ENCODE measurements around the gene KCNJ4.

Gene KCNJ4

DNA sequence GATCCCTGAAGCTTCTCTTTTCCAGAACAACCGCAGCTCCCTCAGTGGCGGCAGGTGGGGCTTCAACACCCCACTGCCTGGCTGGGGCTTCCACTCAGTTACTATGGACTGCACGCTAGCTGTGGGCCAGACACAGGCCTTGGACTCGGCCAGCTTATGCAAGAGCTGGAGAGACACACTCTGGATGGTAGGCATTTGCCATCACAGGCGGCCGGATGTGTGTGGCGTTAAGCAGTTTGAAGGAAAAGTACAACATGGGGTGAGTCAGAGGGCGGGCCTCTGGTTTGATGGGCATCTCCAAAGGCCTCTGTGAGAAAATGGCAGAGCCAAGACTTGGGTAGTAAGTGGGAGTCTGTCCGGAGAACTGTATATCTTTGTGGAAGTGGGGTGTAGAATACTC, 17.6 kb downstream of the KCNJ4 start:
- no peak for TF ChIP-seq CTCF (conservative IDR thresholded peaks at IDR 0.05; ENCODE audit: low read depth, low read length)
- no peak for DNase-seq (ENCODE audit: low read depth)
- no peak overlapping the region for H3K4me3 ChIP-seq (ENCODE audit: low read length)

DNA sequence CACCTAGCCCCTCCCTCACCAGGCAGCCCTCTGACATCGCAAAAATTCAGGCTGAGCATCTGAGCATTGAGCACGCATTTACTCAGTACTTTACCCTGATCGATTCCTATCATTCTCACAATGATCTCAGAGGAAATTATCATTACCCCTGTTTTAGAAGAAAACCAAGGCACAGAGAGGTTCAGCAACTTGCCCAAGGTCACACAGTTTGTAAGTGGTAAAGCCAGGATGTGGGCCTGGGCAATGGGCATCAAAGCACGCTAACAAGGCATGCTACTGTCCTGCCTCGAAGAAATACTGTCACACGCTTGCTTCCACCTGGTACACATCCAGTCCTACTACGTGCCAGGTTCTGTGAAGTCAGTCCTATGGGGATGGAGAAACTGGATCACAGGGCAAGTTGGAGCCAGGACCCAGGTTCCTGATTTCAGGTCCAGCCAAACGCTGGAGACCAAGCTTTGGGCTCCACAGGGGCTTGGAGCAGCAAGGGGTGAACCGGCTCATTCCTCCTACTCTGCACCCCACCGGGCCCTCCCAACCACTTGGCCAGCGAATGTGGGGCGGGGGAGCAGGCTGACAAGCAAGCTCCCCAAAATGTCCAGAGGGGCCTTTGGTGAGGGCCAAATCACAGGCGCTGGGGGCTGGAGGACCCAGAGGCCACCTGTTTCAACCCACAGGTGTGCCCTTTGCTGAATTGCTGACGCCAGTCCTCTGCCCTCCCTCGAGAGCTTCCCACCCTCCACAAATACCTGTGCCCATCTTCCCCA, 18.2 kb downstream of the KCNJ4 start:
- DNase-seq (ENCODE audit: low read depth) = no peak
- no peak for TF ChIP-seq CTCF (conservative IDR thresholded peaks at IDR 0.05; ENCODE audit: low read depth, low read length)
- H3K4me3 ChIP-seq (ENCODE audit: low read length) = no peak overlapping the region

GRCh38 chr22:38435965-38436364, 19.0 kb downstream of the KCNJ4 start:
- no peak for DNase-seq (ENCODE audit: low read depth)
- TF ChIP-seq CTCF (conservative IDR thresholded peaks at IDR 0.05; ENCODE audit: low read depth, low read length) = no peak
- H3K4me3 ChIP-seq (ENCODE audit: low read length) = no peak overlapping the region

- H3K4me3 ChIP-seq (ENCODE audit: low read length) = no peak overlapping the region
- DNase-seq (ENCODE audit: low read depth) = no peak
- peak; percentile 6 for TF ChIP-seq CTCF (conservative IDR thresholded peaks at IDR 0.05; ENCODE audit: low read depth, low read length)
Measured at GRCh38 chr22:38435010-38435409, 20.0 kb downstream of the KCNJ4 start.

DNA sequence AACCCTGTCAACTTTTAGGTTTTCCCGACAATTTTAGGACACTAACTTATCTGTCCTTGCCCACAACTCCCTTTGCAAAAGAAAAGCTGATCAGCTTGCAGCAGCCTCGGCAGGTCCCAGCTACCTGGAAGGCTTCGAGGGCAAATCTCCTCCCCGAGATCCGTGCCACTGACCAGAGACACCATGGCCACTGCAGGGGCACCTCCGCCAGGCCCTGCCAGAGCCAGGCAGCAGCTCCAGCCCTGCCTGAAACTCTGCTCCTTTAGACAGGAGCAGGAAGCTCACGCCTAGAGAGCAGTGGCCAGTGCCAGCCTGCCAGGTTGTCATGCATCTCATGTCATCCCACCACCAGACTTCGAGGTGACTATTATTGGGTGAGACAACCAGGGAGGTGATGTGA, 21.1 kb downstream of the KCNJ4 start:
- no peak for DNase-seq (ENCODE audit: low read depth)
- no peak overlapping the region for H3K4me3 ChIP-seq (ENCODE audit: low read length)
- no peak for TF ChIP-seq CTCF (conservative IDR thresholded peaks at IDR 0.05; ENCODE audit: low read depth, low read length)

DNA sequence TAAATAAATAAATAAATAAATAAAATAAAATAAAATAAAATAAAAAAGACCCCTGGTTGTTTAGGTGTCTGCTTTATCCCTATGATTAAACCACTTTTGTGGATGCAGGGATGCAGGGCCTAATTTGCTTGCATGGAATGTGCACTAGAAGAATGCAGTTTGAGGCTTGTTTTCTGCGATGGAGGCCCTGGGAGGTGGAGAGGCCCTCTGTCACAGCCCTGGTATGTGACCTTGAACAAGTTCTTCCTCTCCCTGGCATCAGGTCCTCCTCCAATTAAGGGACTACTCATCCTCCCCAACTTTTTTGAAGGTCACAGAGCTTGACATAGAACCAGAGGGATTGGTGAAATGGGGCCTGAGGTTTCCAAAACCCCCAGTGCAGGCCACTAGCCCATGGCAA, 22.7 kb downstream of the KCNJ4 start:
- TF ChIP-seq CTCF (conservative IDR thresholded peaks at IDR 0.05; ENCODE audit: low read depth, low read length) = no peak
- H3K4me3 ChIP-seq (ENCODE audit: low read length) = no peak overlapping the region
- DNase-seq (ENCODE audit: low read depth) = no peak

- no peak for TF ChIP-seq CTCF (conservative IDR thresholded peaks at IDR 0.05; ENCODE audit: low read depth, low read length)
- no peak for DNase-seq (ENCODE audit: low read depth)
Measured at GRCh38 chr22:38431266-38432010, 23.6 kb downstream of the KCNJ4 start.

More at GRCh38 chr22:38431266-38432010, 23.6 kb downstream of the KCNJ4 start:
- H3K4me3 ChIP-seq (ENCODE audit: low read length) = no peak overlapping the region

Data from retinal pigment epithelial cell (primary cell).